Measurements from ENCODE around the gene ZNF440.
A peak's percentile ranks its signal among the peaks of the same experiment; 100 is the strongest.
"Not testable (repeated sequence)": the region's sequence is repeated elsewhere in the genome, so short reads cannot be mapped to it uniquely, and the experiment has no call there.

Gene ZNF440

GRCh38 chr19:11814029-11814699 is at the start of gene ZNF440:
Gene ZNF440, plus strand, starts transcription at chr19:11814273. Its CDS starts 175 bp downstream, at chr19:11814448.
- H3K4me1 ChIP-seq (ENCODE audit: control insufficient read depth, insufficient read depth, low read length): no peaks in the 10 kb centered on the region
- no peaks in the 10 kb centered on the region for H3K36me3 ChIP-seq (ENCODE audit: control insufficient read depth, insufficient read depth, low read length)
- peak within 1 kb of the TSS; percentile 56 for H3K4me3 ChIP-seq (ENCODE audit: low read depth, low read length)
- H3K27me3 ChIP-seq (ENCODE audit: control insufficient read depth, insufficient read depth, low read length): peaks cover 5% of the 10 kb centered on the region
- no peaks in the 10 kb centered on the region for H3K9me3 ChIP-seq (ENCODE audit: control insufficient read depth, insufficient read depth, low read length)
- no peak within 1 kb of the TSS for H3K9ac ChIP-seq (ENCODE audit: low read depth, low read length)

GRCh38 chr19:11766597-11767591 is 47.2 kb upstream of the ZNF440 start, which contains the start of gene ZNF441:
Gene ZNF441, plus strand, starts transcription at chr19:11767000. Its CDS starts 194 bp downstream, at chr19:11767194.
- Histone ChIP-seq H3K4me3 (ENCODE audit: low read depth, low read length) (no peak within 1 kb of the TSS), H3K9ac (ENCODE audit: low read depth, low read length) (no peak within 1 kb of the TSS), H3K36me3 (ENCODE audit: control insufficient read depth, insufficient read depth, low read length) (no peaks in the 10 kb centered on the region), H3K9me3 (ENCODE audit: control insufficient read depth, insufficient read depth, low read length) (peaks cover 20% of the 10 kb centered on the region), H3K27me3 (ENCODE audit: control insufficient read depth, insufficient read depth, low read length) (no peaks in the 10 kb centered on the region), H3K4me1 (ENCODE audit: control insufficient read depth, insufficient read depth, low read length) (no peaks in the 10 kb centered on the region)

- H3K9ac ChIP-seq (ENCODE audit: low read depth, low read length): no peak overlapping the region
- H3K27me3 ChIP-seq (ENCODE audit: control insufficient read depth, insufficient read depth, low read length): no peaks in the 10 kb centered on the region
- no peaks in the 10 kb centered on the region for H3K4me1 ChIP-seq (ENCODE audit: control insufficient read depth, insufficient read depth, low read length)
- H3K36me3 ChIP-seq (ENCODE audit: control insufficient read depth, insufficient read depth, low read length): no peaks in the 10 kb centered on the region
- H3K9me3 ChIP-seq (ENCODE audit: control insufficient read depth, insufficient read depth, low read length): peaks cover 20% of the 10 kb centered on the region
- no peak overlapping the region for H3K4me3 ChIP-seq (ENCODE audit: low read depth, low read length)
Measured at GRCh38 chr19:11767633-11768133, 46.4 kb upstream of the ZNF440 start.

DNA sequence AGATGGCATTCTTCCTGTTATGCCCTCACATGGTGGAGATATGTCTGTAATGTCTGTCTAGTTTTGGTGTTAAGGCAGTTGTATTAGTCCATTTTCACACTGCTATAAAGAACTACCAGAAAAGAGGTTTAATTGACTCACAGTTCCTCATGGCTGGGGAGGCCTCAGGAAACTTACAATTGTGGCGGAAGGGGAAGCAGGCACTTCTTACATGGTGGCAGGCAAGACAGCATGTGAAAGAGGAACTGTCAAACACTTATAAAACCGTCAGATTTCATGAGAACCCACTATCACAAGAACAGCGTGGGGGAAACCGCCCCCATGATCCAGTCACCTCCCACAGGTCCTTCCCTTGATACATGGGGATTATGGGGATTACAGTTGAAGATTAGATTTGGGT is 44.1 kb upstream of the ZNF440 start:
- Histone ChIP-seq H3K27me3 (ENCODE audit: control insufficient read depth, insufficient read depth, low read length) (no peaks in the 10 kb centered on the region), H3K9me3 (ENCODE audit: control insufficient read depth, insufficient read depth, low read length) (peaks cover 18% of the 10 kb centered on the region), H3K9ac (ENCODE audit: low read depth, low read length) (no peak overlapping the region), H3K4me1 (ENCODE audit: control insufficient read depth, insufficient read depth, low read length) (no peaks in the 10 kb centered on the region), H3K36me3 (ENCODE audit: control insufficient read depth, insufficient read depth, low read length) (no peaks in the 10 kb centered on the region), H3K4me3 (ENCODE audit: low read depth, low read length) (no peak overlapping the region)

- not testable (repeated sequence) for H3K4me1 ChIP-seq (ENCODE audit: control insufficient read depth, insufficient read depth, low read length); H3K9ac ChIP-seq (ENCODE audit: low read depth, low read length); H3K27me3 ChIP-seq (ENCODE audit: control insufficient read depth, insufficient read depth, low read length); H3K4me3 ChIP-seq (ENCODE audit: low read depth, low read length); H3K36me3 ChIP-seq (ENCODE audit: control insufficient read depth, insufficient read depth, low read length)
- peaks cover 21% of the 10 kb centered on the region for H3K9me3 ChIP-seq (ENCODE audit: control insufficient read depth, insufficient read depth, low read length)
Measured at GRCh38 chr19:11771520-11771919, 42.6 kb upstream of the ZNF440 start.

DNA sequence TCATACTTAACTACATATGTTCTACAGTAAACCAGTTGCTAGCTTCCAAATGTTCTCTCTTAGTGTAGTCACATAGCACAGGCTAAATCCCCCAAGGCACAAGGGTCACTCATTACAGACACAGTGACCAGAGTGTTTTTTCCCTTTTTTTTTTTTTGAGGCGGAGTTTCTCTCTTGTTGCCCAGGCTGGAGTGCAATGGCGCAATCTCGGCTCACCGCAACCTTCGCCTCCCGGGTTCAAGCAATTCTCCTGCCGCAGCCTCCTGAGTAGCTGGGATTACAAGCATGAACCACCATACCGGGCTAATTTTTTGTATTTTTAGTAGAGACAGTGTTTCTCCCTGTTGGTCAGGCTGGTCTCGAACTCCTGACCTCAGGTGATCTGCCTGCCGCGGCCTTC is 37.4 kb upstream of the ZNF440 start:
- H3K9me3 ChIP-seq (ENCODE audit: control insufficient read depth, insufficient read depth, low read length): peaks cover 13% of the 10 kb centered on the region
- not testable (repeated sequence) for H3K27me3 ChIP-seq (ENCODE audit: control insufficient read depth, insufficient read depth, low read length); H3K4me1 ChIP-seq (ENCODE audit: control insufficient read depth, insufficient read depth, low read length); H3K9ac ChIP-seq (ENCODE audit: low read depth, low read length); H3K4me3 ChIP-seq (ENCODE audit: low read depth, low read length); H3K36me3 ChIP-seq (ENCODE audit: control insufficient read depth, insufficient read depth, low read length)

GRCh38 chr19:11780431-11781020 is 33.5 kb upstream of the ZNF440 start:
- no peak overlapping the region for H3K4me3 ChIP-seq (ENCODE audit: low read depth, low read length)
- H3K9me3 ChIP-seq (ENCODE audit: control insufficient read depth, insufficient read depth, low read length): peaks cover 17% of the 10 kb centered on the region
- no peak overlapping the region for H3K9ac ChIP-seq (ENCODE audit: low read depth, low read length)
- H3K4me1 ChIP-seq (ENCODE audit: control insufficient read depth, insufficient read depth, low read length): no peaks in the 10 kb centered on the region
- no peaks in the 10 kb centered on the region for H3K27me3 ChIP-seq (ENCODE audit: control insufficient read depth, insufficient read depth, low read length)
- no peaks in the 10 kb centered on the region for H3K36me3 ChIP-seq (ENCODE audit: control insufficient read depth, insufficient read depth, low read length)

- Histone ChIP-seq H3K4me3 (ENCODE audit: low read depth, low read length) (no peak overlapping the region), H3K9ac (ENCODE audit: low read depth, low read length) (no peak overlapping the region), H3K36me3 (ENCODE audit: control insufficient read depth, insufficient read depth, low read length) (no peaks in the 10 kb centered on the region), H3K9me3 (ENCODE audit: control insufficient read depth, insufficient read depth, low read length) (peaks cover 14% of the 10 kb centered on the region), H3K27me3 (ENCODE audit: control insufficient read depth, insufficient read depth, low read length) (no peaks in the 10 kb centered on the region), H3K4me1 (ENCODE audit: control insufficient read depth, insufficient read depth, low read length) (no peaks in the 10 kb centered on the region)
Measured at GRCh38 chr19:11781295-11782057, 32.6 kb upstream of the ZNF440 start.

DNA sequence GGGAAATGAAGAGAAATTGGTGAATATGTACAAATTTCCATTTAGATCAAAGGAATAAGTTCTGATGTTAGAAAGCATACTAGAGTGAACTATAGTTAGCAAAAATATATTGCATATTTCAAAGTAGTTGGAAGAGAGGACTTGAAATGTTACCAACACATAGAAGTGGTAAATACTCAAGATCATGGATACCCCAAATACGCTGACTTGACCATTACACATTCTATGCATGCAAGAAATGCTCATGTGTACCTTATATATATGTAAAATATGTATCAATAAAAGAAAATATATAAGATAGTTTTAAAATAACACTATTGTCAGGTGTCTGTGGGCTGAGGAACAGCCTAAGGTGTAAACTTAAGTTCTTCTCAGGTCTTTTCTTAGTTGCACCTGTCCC is 30.3 kb upstream of the ZNF440 start:
- Histone ChIP-seq H3K27me3 (ENCODE audit: control insufficient read depth, insufficient read depth, low read length) (no peaks in the 10 kb centered on the region), H3K9me3 (ENCODE audit: control insufficient read depth, insufficient read depth, low read length) (peaks cover 17% of the 10 kb centered on the region), H3K36me3 (ENCODE audit: control insufficient read depth, insufficient read depth, low read length) (no peaks in the 10 kb centered on the region), H3K4me3 (ENCODE audit: low read depth, low read length) (no peak overlapping the region), H3K4me1 (ENCODE audit: control insufficient read depth, insufficient read depth, low read length) (no peaks in the 10 kb centered on the region), H3K9ac (ENCODE audit: low read depth, low read length) (no peak overlapping the region)

DNA sequence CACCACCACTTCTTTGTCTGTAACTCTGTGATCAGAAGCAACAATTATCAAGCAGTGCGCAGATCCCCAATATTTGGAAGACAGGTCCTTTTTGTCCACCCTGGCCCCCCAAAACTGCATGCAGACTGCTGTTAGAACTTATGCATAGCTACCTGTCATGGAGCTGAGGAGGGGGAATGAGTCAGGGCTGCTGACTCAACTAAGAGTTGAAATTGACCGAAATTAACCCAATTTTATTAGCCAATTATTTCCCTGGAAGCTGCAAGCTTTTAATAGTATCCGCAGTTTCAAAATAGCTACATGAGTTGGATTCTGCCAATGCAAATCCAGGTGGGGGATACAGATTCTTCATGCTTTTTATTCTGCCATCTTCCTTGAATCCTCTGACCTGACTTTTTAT is 29.7 kb upstream of the ZNF440 start:
- H3K9me3 ChIP-seq (ENCODE audit: control insufficient read depth, insufficient read depth, low read length): peaks cover 14% of the 10 kb centered on the region
- no peaks in the 10 kb centered on the region for H3K36me3 ChIP-seq (ENCODE audit: control insufficient read depth, insufficient read depth, low read length)
- H3K9ac ChIP-seq (ENCODE audit: low read depth, low read length): no peak overlapping the region
- H3K4me3 ChIP-seq (ENCODE audit: low read depth, low read length): no peak overlapping the region
- no peaks in the 10 kb centered on the region for H3K27me3 ChIP-seq (ENCODE audit: control insufficient read depth, insufficient read depth, low read length)
- no peaks in the 10 kb centered on the region for H3K4me1 ChIP-seq (ENCODE audit: control insufficient read depth, insufficient read depth, low read length)

GRCh38 chr19:11787536-11787935 is 26.5 kb upstream of the ZNF440 start:
- Histone ChIP-seq H3K9me3 (ENCODE audit: control insufficient read depth, insufficient read depth, low read length) (peaks cover 8% of the 10 kb centered on the region), H3K4me3 (ENCODE audit: low read depth, low read length) (no peak overlapping the region), H3K36me3 (ENCODE audit: control insufficient read depth, insufficient read depth, low read length) (no peaks in the 10 kb centered on the region)

More at GRCh38 chr19:11787536-11787935, 26.5 kb upstream of the ZNF440 start:
- no peaks in the 10 kb centered on the region for H3K27me3 ChIP-seq (ENCODE audit: control insufficient read depth, insufficient read depth, low read length)
- no peak overlapping the region for H3K9ac ChIP-seq (ENCODE audit: low read depth, low read length)
- H3K4me1 ChIP-seq (ENCODE audit: control insufficient read depth, insufficient read depth, low read length): no peaks in the 10 kb centered on the region

Measured in iPS-15b (cell line).